ENCODE results near the gene IGFL4.

IGFL4 gene

DNA sequence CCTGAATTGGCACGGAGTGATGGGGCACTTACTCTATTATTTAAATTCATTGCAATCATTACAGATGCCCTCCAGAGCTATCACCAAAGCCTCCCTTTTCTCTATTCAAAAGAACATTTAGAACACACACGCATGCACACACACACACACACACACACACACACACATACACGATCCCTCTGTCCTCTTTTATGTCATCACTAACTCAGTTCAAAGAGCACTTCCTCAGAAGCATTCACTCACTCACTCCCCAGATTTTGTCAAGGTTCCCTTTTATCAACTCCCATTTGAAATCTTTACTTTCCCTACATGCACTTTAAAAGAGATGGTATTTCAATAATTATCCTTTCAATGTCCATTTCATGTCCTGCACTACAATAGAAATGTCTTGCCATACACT is 22.4 kb upstream of the IGFL4 start:
- DNase-seq (ENCODE audit: low spot score): no peak

DNA sequence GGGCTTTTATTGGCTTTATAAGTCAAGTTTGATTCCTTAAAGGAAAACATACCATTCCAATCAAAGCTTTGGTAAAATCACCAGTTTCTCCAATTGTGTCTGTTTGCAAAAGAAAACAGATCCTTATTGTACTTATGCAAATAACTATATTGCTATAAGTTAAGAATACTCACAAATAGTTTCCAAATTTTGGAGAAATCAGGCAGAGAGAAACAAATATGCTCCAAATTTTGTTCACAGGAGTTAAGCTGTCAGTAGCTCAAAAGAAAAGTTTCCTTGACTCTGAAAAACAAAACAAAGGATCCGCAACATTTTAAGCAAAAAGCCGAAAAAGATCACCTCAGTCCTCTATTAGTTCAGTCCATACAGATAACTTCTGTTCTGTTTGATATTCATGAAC is 19.2 kb upstream of the IGFL4 start:
- DNase-seq (ENCODE audit: low spot score): no peak

DNA sequence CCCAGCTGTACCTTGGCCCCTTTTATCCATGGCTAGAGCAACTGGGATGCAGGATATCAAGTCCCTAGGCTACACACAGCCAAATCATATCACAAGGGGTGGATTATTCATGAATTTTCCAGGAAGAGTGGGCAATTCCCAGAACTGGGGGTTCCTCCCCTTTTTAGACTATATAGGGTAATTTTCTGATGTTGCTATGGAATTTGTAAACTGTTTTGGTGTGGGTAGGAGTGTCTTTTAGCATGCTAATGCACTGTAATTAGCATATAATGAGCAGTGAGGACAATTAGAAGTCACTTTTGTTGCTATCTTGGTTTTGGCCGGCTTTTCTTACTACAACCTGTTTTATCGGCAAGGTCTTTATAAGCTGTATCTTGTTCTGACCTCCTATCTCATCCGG is 18.0 kb upstream of the IGFL4 start:
- no peak for DNase-seq (ENCODE audit: low spot score)

DNA sequence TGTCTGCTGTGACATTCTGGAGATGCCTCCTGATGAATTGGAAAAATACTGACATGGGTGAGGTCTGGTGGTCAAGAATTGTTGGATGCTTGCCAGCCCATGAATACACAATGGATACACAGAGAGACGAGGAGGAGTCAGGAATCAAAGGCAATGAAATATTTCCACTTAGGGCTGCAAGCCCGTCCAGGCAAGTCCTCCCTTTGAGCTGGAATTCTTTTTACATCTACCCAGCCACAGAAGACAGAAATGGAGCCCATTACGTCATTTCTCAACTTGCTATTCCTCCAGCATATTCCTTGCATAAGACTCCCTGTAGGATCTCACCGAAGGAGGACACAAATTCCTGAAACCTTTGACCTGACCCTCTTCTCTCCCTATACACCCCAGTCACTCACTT is 15.7 kb upstream of the IGFL4 start:
- no peak for DNase-seq (ENCODE audit: low spot score)

DNA sequence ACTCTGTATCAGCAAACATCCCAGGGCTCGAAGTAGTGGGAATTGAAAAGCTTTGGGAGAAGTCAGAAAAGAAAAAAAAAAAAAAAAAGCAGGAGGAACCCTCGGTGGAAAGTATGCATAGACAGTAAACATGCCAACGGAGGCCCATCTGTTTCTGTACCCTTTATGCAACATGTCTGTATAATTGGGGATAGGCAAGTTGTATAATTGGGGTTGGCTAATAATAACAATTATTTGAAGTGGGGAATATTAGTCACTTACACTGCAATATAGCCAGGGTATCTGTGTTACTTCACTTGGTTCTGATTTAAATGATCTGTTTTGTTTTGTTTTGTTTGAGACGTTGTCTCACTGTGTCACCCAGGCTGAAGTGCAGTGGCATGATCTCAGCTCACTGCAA is 12.1 kb upstream of the IGFL4 start:
- DNase-seq (ENCODE audit: low spot score): no peak

DNA sequence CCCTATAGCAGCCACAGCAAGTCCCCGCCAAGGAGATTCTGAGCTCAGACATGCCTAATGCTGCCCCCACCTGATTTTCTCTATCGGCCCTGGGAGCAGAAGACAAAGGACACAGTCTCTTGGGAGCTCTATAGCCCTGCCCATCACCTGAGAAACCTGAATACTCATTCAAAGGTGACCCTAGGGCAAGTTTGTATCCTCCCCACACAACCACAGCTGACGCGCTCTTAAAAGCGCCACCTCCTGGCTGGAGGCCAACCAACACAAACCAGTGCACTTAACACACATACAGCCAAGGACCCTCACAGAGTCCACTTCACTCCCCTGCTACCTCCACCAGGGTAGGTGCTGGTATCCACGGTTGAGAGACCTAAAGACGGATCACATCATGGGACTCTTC is 8.8 kb upstream of the IGFL4 start:
- no peak for DNase-seq (ENCODE audit: low spot score)

DNA sequence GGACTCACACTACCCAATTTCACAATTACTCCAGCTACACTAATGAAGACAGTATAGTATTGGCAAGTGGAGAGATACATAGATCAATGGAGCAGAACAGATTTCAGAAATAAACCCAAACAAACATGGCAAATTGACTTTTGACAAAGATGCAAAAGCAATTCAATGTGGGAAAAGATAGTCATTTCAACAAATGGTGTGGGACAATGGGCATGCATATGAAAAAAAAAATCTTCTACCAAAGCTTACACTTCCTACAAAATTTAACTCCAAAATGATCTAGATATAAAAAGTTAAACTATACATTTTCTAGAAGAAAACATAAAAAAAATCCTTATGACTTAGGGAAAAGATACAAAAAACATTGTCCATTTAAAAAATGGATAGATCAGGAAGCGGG is 2.7 kb upstream of the IGFL4 start:
- no peak for DNase-seq (ENCODE audit: low spot score)

DNA sequence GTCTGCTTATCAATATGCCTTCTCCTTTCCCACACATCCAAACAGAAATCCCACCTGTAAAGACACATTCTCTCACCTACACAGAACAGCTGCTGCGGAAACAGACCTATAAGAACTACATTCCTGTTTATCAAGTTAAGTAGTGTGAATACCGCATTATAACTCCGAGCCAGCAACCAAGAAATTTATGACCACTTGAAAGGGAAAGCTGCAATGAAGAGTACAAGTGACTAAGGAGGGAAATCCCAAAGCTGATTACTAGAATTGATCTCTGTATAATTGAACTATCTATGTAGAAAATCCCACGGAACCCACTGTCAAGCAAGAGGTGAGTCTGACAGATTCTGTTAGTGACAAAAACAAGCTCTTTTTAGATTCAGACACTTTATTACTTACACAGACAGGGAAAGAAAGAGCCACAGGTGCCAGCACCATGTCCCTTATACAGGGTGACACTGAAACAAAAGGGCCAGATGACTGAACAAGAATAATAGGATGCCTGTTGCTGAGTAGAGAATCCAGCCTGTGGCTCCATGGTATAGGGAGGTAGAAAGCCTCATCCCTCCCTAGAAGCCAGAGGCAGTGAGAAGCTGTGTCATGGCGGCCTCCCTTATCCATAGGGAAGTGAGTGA is 1.6 kb upstream of the IGFL4 start:
- DNase-seq (ENCODE audit: low spot score): no peak

DNA sequence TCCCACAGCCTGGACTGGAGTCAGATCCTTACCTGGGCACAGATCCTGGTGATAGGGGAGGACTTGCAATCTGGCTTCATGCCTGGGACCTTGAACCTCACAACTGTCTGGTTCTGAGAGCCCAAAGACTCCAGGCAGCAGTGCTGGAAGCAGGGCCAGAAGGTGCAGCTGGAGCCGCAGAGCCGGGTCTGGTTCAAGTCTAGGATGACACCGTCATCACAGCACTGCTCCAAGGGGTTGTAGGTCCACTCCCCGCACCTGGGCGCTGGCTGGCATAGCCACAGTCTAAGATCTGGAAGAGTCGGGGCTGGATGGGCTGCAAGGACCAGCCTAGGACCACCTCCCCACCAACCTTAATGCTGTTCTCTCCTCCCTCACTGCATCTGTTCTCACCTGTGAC is 677 bp downstream of the IGFL4 start:
- no peak for DNase-seq (ENCODE audit: low spot score)

DNA sequence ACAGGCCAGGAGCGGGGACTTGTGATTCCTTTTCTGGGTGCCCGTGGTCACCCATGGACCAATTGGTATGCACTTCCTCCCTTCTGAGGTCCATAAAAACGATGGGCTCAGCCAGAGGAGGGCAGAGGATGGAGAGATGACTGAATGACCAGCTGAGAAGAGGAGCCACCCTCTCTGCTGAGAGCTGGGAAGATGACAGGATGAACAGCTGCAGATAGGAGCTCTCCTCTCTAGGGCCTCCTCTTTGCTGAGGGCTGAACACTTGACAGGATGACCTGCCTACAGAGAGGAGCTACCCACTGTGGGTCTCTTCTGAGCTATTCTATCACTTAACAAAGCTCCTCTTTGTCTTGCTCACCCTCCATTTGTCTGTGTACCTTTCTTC is 4.1 kb downstream of the IGFL4 start:
- no peak for DNase-seq (ENCODE audit: low spot score)

DNA sequence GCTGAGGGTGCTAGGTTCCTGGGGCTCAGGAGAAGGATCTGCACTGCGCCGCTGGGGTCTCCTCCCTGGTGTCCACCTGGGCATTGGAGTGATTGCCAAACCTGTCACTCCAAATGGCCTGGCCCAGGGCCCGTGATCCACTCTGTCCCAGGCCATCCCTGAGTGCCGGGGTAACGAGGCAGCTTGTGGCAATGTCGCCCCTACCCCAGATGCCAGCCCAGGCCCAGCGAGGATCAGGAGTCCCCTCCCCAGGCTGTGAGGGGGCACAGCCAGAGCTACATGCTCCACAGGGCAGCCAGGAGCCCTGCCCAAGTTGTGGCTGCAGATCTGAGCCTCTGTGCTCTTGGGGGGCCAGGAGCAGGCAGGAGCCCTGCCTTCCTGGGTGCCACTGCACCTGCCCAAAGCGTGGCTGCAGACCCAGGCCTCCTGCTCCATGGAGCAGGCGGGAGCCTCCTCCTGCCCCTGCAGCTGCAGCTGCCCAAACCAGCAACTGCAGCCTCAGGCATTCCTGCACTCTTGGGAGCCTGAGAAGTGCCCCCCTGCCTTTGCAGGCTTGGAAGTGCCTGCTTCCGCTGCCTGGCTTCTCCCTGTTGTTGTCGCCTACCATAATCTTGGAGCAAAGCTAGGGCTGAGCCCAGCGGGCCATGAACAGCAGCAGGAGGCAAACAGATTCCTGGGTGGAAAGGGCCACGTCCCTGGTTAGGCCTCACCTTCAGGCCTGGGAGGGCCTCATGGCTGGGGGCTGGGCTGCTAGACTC is 4.6 kb downstream of the IGFL4 start:
- no peak for DNase-seq (ENCODE audit: low spot score)

DNA sequence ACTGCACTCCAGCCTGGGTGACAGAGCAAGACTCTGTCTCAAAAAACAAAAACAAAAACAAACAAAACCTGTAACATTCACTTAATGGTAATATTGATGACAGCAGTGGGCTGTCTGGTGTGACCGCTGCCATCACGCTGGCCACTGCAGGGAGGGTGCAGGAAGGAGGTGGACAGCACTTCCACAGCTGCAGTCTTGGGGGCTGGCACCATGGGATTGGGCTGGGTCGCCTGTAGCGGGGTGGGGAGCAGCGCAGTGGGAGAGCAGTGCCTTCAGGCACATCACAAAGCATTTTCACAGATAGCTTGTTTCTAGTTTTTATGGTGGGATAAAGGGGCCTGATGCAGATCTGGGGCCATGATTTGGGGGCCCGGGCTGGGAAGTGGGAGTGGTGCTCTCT is 5.3 kb downstream of the IGFL4 start:
- DNase-seq (ENCODE audit: low spot score): no peak

DNA sequence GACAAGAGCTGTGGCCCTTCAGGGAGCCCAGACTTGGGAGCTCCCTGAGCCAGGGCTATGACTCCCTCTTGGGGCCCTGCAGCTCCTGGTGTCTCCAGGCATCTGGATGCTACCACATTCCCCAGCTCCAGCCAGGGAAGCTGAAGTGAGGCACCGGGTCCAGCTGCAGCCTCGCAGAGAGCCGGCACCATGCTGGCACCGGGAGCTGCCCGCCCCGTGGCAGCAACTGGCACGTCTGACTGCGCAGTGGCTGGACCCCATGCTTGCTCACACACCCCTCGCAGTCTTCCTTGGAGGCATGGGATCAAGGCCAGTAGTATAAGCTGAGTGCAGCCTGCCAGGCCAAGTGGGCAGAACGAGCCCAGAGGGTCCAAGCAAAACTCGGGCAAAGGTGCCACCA is 7.4 kb downstream of the IGFL4 start:
- DNase-seq (ENCODE audit: low spot score): no peak

DNA sequence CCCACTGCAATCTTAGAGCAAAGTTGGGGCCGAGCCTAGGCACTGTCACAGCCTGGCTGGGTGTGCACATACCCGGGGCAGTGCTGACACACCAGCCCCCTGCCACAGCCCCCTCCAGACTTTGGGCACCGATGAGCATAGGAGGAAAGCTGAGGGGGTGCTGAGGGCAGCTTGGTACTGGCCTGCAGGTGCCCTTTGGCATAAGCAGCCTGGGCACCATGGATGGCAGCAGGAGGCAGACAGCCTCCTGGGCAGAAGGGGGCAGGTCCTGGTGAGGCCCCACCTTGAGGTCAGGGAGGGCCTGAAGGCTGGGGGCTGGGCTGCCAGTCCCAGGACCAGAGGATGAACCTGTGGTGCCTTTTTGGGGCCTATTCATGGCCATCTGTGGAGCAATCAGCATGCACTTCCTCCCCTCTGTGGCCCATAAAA is 8.2 kb downstream of the IGFL4 start:
- DNase-seq (ENCODE audit: low spot score): no peak

DNA sequence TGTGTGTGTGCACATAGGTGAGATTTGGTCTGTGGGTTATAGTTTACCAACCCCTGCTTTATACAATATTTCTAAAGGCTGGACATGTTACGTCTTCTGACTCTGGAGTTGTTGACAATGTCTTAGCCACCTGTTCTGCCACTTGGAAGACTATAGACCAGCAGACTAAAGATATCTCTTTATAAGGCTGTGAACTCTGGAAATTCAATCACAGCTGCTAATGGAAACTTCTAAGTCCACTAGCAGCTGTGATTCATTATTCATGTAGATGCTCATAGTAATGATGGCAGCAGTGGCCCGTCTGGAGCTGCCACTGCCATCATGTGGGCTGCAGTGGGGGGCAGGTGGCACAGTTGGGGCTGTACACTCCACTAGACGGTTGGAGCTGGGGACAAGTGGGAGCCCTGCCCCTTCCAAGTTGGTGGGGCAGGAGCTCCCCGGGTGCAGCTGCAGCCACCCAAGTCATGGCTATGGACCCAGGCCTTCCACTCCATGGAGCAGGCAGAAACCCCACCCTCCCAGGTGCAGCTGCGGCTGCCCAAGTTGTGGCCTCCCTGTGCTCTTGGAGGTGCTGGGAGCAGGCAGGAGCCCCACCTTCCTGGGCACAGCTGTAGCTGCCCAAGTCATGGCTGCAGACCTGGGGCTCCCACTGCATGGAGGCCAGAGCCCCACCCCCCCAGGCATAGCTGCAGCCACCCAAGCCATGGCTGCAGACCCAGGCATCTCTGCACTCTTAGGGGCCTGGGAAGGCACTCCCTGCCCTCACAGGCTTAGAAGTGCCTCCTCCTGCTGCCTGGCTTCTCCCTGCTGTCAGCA is 8.8 kb downstream of the IGFL4 start:
- DNase-seq (ENCODE audit: low spot score): no peak

DNA sequence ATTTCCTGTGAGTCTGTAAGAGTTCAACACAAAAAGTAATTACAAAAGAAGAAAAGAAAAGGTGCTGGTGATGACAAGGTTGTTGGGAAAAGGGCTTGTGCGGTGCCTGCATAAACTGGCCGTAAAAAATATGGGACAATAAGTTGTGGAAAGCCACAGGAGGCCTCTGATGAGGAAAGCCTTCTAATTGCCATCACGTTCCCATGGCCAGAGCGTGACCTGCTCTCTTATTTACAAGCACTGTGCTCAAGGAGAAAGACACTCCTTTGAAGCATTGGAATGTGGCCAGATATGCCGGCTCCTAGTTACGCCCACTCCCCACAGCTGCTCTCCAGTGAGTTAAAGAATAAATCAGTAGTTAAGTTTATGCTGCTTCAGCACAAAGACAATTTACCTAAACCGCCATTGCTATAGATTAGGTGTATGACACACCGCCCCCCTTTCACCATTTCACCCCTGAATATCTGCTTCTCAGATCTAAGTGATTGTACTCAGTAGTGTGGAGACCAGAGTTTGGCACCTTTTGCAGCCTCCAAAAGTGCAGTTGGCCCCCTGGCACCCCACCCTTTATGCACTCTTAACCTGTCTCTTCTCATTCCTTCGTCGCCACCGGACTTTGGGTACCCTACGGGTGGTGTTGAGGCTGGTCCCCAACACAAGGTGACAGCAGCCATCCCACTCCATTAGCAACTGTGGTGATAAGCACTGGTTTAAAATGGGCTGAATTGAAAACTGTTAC is 9.8 kb downstream of the IGFL4 start:
- no peak for DNase-seq (ENCODE audit: low spot score)

DNA sequence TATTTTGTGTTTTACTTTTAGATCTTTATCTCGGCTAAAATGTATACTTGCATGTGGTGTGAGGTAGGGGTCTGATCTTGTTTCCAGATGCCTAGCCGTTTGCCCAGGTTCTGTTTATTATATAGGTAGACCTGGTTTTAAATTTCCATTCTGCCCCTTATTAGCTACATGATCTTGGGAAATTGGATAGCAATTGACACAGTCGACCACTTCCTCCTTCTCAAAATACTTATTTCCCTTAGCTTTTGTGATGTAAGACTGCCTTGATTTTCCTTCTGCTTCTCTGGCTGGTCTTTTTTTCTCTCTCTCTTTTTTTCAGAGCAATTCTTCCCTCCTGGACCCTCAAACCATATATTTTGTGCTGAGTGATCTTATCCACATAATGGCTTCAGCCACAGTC is 15.0 kb downstream of the IGFL4 start:
- no peak for DNase-seq (ENCODE audit: low spot score)

DNA sequence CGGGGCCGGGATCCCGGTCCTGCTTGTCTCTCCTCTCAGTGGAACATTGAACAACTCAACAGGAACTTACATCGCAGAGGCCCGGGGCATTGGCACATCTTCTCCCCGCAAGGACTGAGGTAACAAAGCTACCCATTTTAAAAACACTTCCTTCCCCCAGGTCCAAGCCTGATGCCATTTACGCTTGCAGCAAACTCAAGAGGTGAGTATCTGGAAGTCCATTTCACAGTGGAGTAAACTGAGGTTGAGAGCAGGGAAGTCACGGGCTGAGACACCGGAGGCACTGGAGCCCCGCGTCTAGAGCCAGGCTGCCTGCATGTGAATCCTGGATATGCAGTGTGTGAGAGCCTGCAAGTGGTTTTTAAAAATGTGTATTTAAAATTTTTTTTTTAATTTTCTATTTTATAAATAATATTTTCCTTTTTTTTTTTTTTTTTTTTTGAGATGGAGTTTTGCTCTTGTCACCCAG is 17.5 kb downstream of the IGFL4 start:
- no peak for DNase-seq (ENCODE audit: low spot score)

DNA sequence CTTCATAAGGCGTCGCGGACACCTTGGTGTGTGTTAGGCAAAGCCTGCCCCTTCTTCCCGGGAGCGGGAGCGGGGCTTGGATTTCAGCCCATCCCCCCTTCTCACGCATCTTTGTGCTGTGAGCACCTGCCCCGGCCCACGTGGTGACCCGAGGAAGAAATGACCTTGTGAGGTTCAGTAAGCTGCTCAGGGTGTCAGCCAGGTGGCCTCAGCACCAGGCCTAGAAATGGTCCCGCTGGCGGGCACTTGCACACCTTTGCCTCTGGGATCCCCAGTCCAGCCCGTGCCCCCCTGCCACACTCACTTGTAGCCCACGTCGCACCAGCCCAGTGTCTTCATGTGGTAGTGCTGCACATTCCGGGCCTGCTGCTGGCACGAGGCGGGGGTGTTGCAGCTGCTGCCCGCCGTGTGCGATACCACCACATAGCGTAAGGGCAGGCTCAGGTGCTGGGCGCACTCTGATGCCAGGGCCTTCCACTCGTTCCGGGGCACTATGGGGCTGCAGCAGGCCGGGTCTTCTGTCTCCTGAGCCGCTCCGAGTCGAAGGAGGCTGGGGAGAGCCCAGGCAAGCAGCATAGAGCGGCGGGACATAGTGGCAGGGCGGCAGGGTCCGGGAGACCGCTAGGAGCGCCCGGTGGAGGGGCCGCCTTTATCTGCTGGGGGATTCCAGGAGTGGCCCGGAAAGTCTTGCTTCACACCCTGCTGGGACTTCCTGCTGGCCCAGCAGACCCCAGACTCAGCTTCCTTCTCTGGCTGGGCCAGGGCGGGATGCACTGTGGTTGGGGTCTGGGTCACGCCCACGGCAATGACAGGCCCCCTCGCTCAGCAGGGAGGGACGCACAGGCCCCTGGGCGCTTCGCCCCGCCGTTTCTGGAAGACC is 18.1 kb downstream of the IGFL4 start, which contains the start of gene PGLYRP1:
TSS of gene PGLYRP1 (minus strand) at position 623 of the 880 bp plus-strand sequence. CDS start at position 591, 32 bp downstream.
- no peak for DNase-seq (ENCODE audit: low spot score)

DNA sequence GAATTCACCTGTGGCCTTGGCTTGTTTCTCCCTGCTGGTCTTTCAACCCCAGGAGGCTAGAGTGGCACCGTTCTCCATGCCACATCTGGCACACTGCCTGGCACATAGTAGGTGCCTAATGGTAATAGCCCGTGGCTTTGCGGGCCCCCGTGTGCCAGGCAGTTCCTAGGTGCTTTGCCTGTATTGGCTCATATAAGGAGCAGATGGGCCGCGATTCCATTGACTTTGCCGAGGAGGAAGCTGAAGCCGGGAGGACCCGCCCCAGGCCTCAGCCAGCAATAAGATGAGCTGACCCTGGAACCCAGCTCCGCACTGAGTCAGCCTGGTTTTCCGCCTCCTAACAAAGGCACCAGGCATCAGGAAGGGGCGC is 18.8 kb downstream of the IGFL4 start:
- no peak for DNase-seq (ENCODE audit: low spot score)

DNA sequence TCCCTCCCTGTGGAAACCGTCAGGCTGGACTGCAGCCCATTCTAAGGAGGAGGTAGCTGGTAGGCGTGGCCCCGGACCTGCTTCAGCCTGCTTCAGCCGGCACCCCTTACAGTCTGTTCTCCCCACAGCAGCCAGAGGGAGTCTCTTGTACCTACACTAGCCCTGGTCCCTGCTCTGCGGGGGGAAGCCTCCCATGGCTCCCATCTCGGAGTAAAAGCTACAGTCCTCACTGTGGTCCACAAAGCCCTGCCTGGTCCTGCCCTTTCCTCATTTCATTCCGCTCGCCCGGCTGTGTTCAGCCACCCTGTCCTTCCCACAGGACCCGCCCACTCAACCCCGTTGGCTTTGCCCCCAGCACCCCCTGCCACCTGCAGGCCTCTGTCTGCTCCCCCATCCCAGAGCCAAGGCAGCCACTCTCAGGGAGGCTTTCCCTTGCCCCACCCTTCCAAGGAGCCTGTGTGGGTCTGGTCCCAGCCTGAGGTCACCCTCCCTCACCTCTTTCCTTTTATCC is 19.2 kb downstream of the IGFL4 start:
- no peak for DNase-seq (ENCODE audit: low spot score)

Measured in left forelimb (tissue), 1 donor.